Epithelial cell of esophagus (primary cell): ENCODE measurements around the gene LIPG.

ENCODE experiments used
- DNase-seq: peaks from one replicate; pipeline ENCODE4 v3.0.0; 2010; ENCODE audit warnings: low read depth
- H3K4me3 ChIP-seq: 2 replicates; pipeline ENCODE4 v1.5.1; 2011; ENCODE audit warnings: mild to moderate bottlenecking, low read length, control low read depth
- TF ChIP-seq, protein P1 (sequence below): IDR thresholded peaks from 2 replicates; pipeline ENCODE4 v1.5.1; 2011; ENCODE audit warnings: low read depth, mild to moderate bottlenecking, low read length, control low read depth, inconsistent platforms; ENCODE audit not compliant: insufficient read depth; ENCODE audit errors: missing control alignments

Gene LIPG

DNA sequence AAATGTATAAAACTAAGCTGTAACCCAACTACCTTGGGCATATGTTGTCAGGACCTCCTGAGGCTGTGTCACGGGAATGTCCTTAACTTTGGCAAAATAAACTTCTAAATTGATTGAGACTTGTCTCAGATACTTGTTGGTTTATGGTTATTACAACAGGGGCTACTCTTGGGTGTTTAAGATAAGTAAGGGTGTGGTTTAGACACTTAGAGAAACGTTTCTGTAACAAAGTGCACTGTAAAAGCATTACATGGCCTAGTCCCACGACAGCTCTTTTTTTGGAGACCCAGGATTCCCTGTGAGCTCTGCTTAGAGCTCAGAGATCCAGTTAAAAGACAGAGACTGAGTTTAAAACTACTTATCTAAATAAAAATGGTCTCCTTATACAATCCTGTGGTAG, 32.3 kb upstream of the LIPG start:
- no peak for DNase-seq
- no peak overlapping the region for H3K4me3 ChIP-seq
- TF ChIP-seq, protein P1, sequence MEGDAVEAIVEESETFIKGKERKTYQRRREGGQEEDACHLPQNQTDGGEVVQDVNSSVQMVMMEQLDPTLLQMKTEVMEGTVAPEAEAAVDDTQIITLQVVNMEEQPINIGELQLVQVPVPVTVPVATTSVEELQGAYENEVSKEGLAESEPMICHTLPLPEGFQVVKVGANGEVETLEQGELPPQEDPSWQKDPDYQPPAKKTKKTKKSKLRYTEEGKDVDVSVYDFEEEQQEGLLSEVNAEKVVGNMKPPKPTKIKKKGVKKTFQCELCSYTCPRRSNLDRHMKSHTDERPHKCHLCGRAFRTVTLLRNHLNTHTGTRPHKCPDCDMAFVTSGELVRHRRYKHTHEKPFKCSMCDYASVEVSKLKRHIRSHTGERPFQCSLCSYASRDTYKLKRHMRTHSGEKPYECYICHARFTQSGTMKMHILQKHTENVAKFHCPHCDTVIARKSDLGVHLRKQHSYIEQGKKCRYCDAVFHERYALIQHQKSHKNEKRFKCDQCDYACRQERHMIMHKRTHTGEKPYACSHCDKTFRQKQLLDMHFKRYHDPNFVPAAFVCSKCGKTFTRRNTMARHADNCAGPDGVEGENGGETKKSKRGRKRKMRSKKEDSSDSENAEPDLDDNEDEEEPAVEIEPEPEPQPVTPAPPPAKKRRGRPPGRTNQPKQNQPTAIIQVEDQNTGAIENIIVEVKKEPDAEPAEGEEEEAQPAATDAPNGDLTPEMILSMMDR: no peak

DNA sequence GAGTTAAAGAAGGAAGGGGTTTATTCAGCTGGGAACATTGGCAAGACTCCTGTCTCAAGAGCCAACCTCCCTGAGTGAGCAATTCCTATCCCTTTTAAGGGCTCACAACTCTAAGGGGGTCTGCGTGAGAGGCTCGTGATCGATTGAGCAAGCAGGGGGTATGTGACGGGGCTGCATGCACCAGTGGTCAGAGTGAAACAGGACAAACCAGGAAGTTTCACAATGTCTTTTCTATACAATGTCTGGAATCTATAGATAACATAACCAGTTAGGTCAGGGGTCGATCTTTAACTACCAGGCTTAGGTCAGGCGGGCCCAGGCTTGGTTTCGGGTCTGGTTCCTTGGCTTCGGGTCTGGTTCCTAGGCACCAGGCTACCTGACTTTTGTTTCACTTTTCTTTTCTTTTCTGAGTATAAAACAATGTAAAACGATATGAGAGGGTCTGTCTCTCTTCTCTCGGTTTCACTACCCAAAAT, 30.1 kb upstream of the LIPG start:
- DNase-seq: no peak
- TF ChIP-seq, protein P1: no peak
- H3K4me3 ChIP-seq: no peak overlapping the region

DNA sequence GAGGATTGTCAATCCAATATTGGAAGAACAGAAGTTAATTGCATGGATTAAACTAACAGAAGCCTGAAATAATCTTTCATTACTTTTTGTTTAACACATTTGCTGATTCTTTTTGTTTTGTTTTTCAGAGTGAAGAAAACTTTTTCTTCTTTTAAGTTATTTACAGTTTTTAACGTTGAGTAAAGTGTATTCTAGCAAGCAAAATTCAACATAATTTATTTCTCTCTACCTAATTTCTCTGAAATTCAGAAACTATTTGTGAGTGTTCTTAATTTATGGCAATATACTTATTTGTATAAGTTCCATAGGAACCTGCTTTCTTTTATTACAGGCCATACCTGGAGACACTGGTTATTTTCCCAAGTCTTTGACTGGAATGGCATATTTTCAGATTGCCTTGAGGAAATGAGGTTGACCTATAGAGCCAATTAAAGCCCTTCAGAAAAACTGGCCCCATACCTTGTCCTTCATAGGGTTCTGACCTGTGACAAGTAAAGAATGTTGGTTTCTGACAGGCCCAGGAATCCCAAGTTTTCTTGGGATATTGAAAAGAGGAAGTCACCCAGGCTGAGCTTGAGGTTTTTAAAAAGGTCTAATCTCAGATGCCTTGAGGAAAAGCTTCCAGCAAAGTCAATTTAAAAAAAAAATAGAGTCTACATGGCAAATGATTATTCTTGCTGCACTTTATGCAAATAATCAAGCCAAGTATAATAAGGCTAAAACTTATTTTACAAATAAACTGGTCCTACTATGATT, 26.8 kb upstream of the LIPG start:
- no peak for DNase-seq
- TF ChIP-seq, protein P1: no peak
- no peak overlapping the region for H3K4me3 ChIP-seq

DNA sequence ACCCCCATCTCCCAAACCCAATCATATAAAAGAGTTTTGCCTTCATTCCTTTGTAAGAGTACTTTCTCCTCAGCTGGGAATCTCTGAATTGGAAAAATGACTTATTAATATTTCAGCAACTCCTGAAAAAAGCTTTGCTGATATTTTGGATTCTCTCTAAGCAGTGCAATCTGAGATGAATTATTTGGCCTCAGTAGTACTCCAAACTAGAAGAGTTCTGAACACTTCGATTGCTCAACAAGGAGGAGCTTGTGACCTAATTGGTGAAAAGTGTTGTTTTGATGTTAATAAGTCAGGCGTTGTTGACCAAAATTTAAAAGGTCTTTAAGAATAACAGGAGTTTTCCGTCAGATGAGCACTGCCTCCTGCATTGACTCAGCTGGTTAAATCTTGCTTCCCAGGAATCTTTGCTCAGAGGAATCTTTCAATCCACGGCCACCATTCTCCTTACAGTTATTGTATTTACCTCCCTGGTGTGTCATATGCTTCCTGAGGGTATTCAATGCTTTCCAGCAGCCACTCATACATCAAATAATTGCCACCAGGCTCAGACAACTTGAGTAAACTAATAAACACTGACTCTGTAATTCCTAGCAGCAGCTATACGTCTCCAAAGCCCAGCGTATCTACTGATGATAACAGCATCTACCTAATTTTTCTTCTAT, 24.5 kb upstream of the LIPG start:
- TF ChIP-seq, protein P1: no peak
- H3K4me3 ChIP-seq: no peak overlapping the region
- DNase-seq: no peak

DNA sequence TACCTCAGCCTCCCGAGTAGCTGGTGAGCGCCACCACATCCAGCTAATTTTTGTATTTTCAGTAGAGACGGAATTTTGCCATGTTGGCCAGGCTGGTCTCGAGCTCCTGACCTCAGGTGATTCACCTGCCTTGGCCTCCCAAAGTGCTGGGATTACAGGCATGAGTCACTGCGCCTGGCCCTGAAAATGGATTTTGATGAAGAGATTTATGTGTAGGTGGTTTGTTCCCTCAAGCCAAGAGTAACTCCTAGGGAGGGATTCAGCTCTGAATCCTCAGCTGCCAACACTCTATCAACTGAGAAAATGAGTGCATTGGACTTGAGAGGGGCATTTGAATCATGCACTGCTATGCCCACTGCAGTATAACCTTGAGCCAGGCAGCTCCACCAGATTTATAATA, 17.5 kb upstream of the LIPG start:
- TF ChIP-seq, protein P1: no peak
- H3K4me3 ChIP-seq: no peak overlapping the region
- DNase-seq: peak; percentile 32

DNA sequence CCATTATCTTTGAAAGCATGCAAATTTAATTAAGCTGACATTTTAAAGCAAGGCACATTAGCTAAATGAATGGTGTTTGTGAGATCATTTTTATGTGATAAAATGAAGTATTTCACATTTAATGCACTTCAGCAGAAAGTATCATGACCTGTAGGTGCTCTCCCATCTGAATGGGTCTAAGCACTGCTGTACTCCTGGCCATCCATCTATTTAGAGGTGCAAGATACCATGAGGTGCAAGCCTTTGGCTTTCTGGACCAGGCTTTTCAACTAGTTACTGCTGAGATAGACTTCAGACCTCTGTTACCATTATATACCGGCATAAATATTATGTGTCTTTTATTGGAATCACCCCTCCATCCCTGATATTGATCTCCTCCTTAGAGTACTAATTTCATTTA, 15.6 kb upstream of the LIPG start:
- DNase-seq: no peak
- TF ChIP-seq, protein P1: no peak
- H3K4me3 ChIP-seq: no peak overlapping the region

DNA sequence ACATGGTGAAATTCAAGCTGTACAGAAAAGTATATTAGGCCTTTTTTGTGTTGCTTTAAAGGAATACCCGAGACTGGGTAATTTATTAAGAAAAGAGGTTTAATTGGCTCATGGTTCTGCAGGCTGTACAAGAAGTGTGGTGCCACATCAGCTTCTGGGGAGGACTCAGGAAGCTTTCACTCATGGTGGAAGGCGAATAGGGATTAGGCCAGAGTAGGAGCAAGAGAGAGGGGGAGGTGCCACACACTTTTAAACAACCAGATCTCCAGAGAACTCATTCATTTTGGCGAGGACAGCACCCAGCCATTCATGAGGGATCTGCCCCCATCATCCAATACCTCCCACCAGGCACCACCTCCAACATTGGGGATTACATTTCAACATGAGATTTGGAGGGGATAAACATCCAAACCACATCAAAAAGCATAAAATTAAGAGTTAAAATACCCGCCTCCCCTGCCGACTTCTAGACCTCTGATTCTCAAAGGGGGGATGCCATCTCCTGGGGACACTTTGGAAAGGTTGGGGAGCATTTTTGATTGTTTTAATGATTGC, 15.1 kb upstream of the LIPG start:
- no peak for DNase-seq

More for the DNA sequence above, 15.1 kb upstream of the LIPG start:
- TF ChIP-seq, protein P1: no peak
- no peak overlapping the region for H3K4me3 ChIP-seq
